Fibroblast of mammary gland (primary cell): ENCODE data around the gene ZNF710.
A peak's percentile ranks its signal among the peaks of the same experiment; 100 is the strongest.

ENCODE experiments used
- DNase-seq: peaks from one replicate; pipeline ENCODE4 v3.0.0-alpha.2; 2010; ENCODE audit warnings: low read depth
- H3K4me3 ChIP-seq: 2 replicates; pipeline ENCODE4 v1.5.1; 2011; ENCODE audit warnings: low read depth, mild to moderate bottlenecking, low read length, moderate library complexity; ENCODE audit not compliant: control insufficient read depth
- TF ChIP-seq, protein P1 (sequence below): conservative IDR thresholded peaks from 2 replicates; pipeline ENCODE4 v1.5.1; 2011; ENCODE audit warnings: low read depth, low read length, inconsistent platforms; ENCODE audit not compliant: control insufficient read depth, insufficient read depth

Gene ZNF710

DNA sequence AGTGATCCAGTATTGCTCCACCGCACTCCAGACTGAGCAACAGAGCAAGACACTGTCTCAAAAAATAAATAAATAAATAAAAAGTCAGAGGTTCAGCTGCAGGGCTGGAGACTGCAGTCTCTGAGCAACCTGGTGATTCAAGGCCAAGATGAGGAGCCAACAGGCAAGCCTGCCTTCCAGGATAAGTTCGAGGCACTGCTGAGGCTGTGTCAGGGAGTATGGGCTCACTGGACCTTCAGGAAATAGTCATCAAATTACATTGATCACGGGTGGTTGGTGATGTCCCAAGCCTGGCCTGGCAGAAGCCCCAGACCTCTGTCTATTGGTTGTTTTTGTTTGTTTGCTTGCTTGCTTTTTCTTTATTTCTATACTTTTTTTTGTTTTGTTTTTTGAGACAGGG lies 59.7 kb downstream of the ZNF710 start:
- no peak overlapping the region for H3K4me3 ChIP-seq
- TF ChIP-seq, protein P1, sequence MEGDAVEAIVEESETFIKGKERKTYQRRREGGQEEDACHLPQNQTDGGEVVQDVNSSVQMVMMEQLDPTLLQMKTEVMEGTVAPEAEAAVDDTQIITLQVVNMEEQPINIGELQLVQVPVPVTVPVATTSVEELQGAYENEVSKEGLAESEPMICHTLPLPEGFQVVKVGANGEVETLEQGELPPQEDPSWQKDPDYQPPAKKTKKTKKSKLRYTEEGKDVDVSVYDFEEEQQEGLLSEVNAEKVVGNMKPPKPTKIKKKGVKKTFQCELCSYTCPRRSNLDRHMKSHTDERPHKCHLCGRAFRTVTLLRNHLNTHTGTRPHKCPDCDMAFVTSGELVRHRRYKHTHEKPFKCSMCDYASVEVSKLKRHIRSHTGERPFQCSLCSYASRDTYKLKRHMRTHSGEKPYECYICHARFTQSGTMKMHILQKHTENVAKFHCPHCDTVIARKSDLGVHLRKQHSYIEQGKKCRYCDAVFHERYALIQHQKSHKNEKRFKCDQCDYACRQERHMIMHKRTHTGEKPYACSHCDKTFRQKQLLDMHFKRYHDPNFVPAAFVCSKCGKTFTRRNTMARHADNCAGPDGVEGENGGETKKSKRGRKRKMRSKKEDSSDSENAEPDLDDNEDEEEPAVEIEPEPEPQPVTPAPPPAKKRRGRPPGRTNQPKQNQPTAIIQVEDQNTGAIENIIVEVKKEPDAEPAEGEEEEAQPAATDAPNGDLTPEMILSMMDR = no peak
- DNase-seq = peak; percentile 21

DNA sequence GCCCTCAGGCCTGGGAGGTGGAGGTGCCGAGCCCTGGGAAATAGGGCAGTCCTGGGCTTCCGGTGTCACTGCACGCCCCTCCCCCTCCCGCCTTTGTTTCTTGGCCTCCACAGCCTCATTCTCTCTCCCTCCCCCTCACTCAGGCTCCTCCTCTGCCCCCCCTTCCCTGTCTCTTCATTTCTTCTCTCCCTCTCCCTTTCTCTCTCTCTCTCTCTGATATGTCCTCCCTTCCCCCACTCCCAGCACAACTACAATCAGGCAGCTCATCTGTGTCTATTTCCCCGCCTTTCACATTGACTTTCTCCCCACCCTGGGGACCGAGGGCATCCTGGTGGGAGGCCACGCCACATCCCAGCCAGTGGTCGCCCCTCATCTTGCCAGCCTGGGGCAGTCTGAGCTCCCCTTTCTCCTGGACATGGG lies 60.9 kb downstream of the ZNF710 start:
- no peak for DNase-seq
- no peak overlapping the region for H3K4me3 ChIP-seq
- TF ChIP-seq, protein P1 = no peak

DNA sequence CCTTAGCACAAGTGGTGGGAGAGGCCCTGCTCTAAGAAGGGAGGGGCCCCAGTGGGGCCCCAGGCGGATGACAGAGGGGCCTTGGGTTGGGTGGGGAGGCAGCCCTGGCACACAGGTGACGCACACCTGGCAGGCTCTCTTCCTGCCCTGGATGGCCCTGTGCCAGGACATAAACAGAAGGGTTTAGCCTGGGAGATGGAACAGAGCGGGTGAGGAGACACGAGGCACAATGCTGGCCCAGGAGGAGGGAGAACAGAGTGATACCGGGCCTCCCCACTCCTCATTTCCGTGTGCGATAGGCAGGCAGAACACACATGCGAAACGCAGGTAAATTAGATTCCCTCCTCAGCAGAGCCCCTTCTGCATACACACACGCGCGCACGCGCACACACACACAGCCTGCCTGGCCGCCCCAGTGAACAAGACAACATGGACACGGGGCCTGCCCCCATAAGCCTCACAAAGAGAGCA lies 61.4 kb downstream of the ZNF710 start:
- TF ChIP-seq, protein P1 = no peak
- DNase-seq = no peak
- H3K4me3 ChIP-seq = no peak overlapping the region

DNA sequence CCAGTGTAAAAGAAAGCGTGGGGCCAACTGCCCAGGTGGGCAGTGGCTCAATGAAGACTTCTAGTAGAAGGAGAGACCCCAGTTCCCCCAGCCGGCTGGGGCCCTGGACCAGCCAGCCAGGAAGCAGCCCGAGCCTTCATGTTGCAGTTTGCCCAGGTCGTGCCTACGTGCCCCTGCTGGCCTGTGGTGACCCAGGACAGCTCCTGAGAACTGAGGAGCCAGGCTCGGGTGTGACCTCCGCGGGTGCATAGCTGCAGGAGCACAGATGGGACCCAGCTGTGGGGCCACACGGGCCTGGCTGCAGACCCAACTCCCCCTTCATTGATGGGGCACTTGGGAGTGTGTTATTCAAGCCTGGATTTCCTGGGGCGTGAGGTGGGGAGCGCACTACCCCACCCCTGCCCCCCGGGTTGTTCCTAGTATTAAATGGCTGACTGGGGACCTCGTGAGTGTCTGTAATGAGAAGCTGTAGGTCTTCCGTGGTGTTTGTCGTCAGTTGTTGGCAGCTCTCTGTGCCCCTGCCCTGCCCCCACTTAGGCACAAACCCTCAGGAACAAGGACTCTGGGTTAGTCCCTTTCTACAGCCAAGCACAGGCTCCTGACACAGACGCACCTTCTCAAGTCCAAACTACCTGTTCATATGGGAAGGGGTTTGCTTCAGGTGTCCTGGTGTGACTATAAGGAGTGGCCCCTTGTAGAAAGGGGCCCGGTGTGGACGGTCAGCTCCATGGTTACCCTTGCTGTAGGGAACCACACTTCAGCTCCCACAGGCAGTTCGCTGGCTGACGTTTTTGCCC lies 62.0 kb downstream of the ZNF710 start:
- TF ChIP-seq, protein P1 = no peak
- no peak for DNase-seq
- no peak overlapping the region for H3K4me3 ChIP-seq

DNA sequence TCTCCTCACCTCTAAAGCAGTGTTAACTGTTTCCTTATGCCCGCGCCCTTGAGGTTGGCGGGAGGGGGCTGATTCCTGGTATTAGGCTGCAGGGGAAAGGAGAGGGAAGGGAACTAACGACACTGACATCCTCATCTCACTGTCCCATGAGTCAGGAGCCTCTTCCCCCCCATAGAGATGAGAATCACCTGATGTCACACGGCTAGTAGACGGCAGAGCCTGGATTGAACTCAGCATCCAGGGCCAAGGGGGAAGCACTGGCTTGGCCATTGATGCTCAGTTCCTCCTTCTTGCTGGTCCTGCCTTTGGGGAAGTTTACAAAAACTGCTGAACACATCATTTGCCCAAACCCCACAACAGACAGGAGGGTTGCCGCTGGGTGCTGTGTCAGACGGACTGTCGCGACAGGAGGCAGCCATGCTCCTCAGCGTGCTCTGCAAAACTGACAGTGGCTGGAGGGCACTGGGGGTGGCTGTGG lies 62.7 kb downstream of the ZNF710 start:
- TF ChIP-seq, protein P1 = no peak
- peak; percentile 10 for DNase-seq
- H3K4me3 ChIP-seq = no peak overlapping the region

DNA sequence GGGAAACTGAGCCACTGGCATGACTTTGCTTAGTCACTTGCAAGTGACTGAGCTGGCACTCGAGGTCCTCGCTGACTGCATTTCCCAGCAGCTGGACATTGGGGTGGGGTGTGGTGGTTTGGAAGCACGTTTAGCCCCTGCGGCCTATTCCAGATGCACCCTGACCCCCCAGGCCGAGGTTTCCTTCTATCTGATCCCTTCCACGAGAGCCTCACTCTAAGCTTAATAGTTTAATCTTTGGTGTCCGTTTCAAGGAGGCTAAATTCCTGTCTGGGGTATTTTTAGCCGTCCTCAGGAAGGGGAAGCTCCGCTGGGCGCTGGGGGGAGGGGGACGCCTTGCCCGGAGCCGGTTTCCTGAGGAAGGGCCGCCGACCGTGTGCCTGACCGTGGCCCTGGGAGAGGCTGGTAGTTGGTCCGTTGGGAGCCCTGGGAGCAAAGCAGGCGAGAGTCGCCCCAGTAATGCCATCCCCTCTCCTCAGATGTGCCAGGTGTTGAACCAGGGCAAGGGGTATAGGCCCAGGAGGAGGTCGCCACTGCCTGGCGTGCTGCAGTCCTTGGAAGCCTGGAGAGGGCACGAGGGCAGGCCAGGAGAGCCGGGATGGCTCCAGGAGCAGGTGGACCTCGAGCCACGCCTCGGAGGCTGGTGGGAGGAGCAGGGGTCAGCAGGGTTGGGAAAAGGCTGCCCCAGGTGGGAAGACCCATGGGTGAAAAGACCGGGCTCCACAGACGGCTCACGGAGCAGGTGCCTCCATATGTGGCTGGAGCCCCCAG lies 64.0 kb downstream of the ZNF710 start:
- H3K4me3 ChIP-seq = no peak overlapping the region
- no peak for DNase-seq
- TF ChIP-seq, protein P1 = no peak
